H1 (cell line): ENCODE results near the gene TRAPPC3. TPM values are rescaled to one million over a fixed set of nuclear protein-coding genes. Genes with fewer than 3 reads are reported as not detected.

Source experiments
- BRCA1 ChIP-seq: IDR thresholded peaks from 2 replicates; pipeline ENCODE4 v1.6.1; 2012; ENCODE audit warnings: low read depth, low read length, improper control_type of control experiment
- NRF1 ChIP-seq: IDR thresholded peaks from 2 replicates; pipeline ENCODE4 v1.6.1; 2011; ENCODE audit warnings: mild to moderate bottlenecking, low read depth, low read length, improper control_type of control experiment
- SIN3A ChIP-seq, 2 experiments: IDR thresholded peaks in 1 of 2; conservative IDR thresholded peaks in 1 of 2; 2 replicates each; pipeline ENCODE4 v1.6.1; 2011 to 2012; ENCODE audit warnings: low read length in 2 of 2, improper control_type of control experiment in 1 of 2, low read depth in 1 of 2, mild to moderate bottlenecking in 1 of 2
- SP4 ChIP-seq: IDR thresholded peaks from 2 replicates; pipeline ENCODE4 v1.6.1; 2012; ENCODE audit warnings: low read length, inconsistent platforms
- TAF7 ChIP-seq: optimal IDR thresholded peaks from 2 replicates; pipeline ENCODE3; 2011; ENCODE audit warnings: low read depth, mild to moderate bottlenecking, inconsistent platforms, low read length, moderate library complexity, borderline replicate concordance
- polyA plus RNA-seq, 7 experiments: library from polyadenylated mRNA; depleted of rRNA in 3 of 7; stranded (reverse) in 5 of 7; unstranded in 2 of 7; fragments of >200 nt in 5 of 7; fragments of 200-250 nt in 2 of 7; gene quantifications; 1 replicate in 5 of 7; 2 replicates in 1 of 7; 4 replicates in 1 of 7; pipeline versions ENCODE4 v1.2.1 to v1.2.3, GENCODE V29; 2011 to 2013; ENCODE audit warnings: missing spikeins in 2 of 7, mixed read lengths in 2 of 7
- total RNA-seq: library from RNA; stranded (reverse); fragmentation: NEBNext Ultra II Directional; extraction: Animal tissue kit (Norgen Biotek cat#: 25700); gene quantifications from 2 replicates; pipeline ENCODE4 v1.2.1, GENCODE V29; 2021

The TRAPPC3 gene
- total and polyA plus RNA-seq, 2 of the 8 experiments (the other 6 are each of a cell fraction or from before 2014, with no cell fraction given): 47.8 to 51.0 TPM

DNA sequence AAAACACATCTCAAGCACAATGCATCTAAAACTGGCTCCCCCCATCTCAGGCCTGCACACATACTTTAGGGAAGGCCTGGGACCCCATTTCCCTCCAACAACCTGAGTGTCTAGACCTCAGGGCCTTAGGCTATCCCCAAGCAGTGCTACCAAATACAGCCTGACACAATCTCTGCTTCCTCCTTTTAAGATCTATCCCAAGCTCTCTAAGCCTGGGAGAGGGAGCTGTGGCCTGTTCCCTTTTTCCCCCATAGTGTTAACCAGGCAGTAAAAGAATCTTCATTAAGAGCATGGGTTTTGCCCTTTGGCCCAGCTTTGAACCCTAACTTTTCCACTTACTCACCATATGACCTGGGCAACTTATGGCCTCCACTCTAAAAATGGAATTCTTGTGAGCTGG, 13.5 kb downstream of the TRAPPC3 start (continued):
- TF ChIP-seq SP4: no peak
- TF ChIP-seq SIN3A (conservative IDR thresholded peaks at IDR 0.05 in 1 of 2, IDR thresholded peaks at IDR 0.05 in 1 of 2; ENCODE audit: low read depth in 1 of 2, low read length in 2 of 2): no peak
- TF ChIP-seq BRCA1: no peak
- no peak for TF ChIP-seq TAF7
- no peak for TF ChIP-seq NRF1
- TF ChIP-seq, all 59 proteins: peak for 0
